Prostate gland (tissue), 2 donors: ENCODE data around the gene THEM4. TPM values are rescaled to one million over a fixed set of nuclear protein-coding genes. Genes with fewer than 3 reads are reported as not detected.

Experiments
- DNase-seq: peaks from one replicate; pipeline ENCODE4 v3.0.0-alpha.2; 2019; ENCODE audit warnings: low spot score
- H3K27ac ChIP-seq, 2 donors: fragments of 200-600 bp; sonication (generic); 2 replicates each; pipeline ENCODE4 v1.5.1; 2017 to 2019
- H3K27me3 ChIP-seq: fragments of 200-600 bp; sonication (generic); replicated peaks from 2 replicates; pipeline ENCODE4 v1.5.1; 2019; ENCODE audit not compliant: insufficient read depth
- H3K36me3 ChIP-seq, 2 donors: fragments of 200-600 bp; sonication (generic); 1 replicate in 1 of 2; 2 replicates in 1 of 2; pipeline versions ENCODE4 v1.5.1 to v1.8.1; 2017 to 2019
- H3K4me1 ChIP-seq: fragments of 200-600 bp; sonication (generic); replicated peaks from 2 replicates; pipeline ENCODE4 v1.5.1; 2019
- H3K4me3 ChIP-seq, 2 donors: fragments of 200-600 bp; sonication (generic); 2 replicates each; pipeline ENCODE4 v1.5.1; 2017 to 2019
- H3K9me3 ChIP-seq: fragments of 200-600 bp; sonication (generic); 2 replicates; pipeline ENCODE4 v1.5.1; 2017
- CTCF ChIP-seq, 4 experiments: fragments of 200-600 bp in 2 of 4; fragments of 450-650 bp in 2 of 4; sonication (generic) in 2 of 4; IDR thresholded peaks; 1 replicate in 3 of 4; 2 replicates in 1 of 4; pipeline ENCODE4 v1.5.1; 2016 to 2019; ENCODE audit warnings: antibody characterized with exemption in 4 of 4, mild to moderate bottlenecking in 2 of 4, moderate library complexity in 2 of 4
- POLR2A ChIP-seq: fragments of 450-650 bp; IDR thresholded peaks from one replicate; pipeline ENCODE4 v1.6.1; 2016; ENCODE audit warnings: antibody characterized with exemption, mild to moderate bottlenecking
- POLR2AphosphoS5 ChIP-seq: sonication (generic); formaldehyde crosslinking; IDR thresholded peaks from one replicate; pipeline ENCODE4 v1.6.1; 2017; ENCODE audit warnings: antibody characterized with exemption
- WGBS: methylation state at CpG from one replicate; pipeline ENCODE4 v1.1.5; 2018; 5-methylcytosine and 5-hydroxymethylcytosine counted together
- intact Hi-C: fragments of 100-400 bp; cut with DNase I; formaldehyde crosslinking; loops from one replicate; pipeline ENCODE4 v1.14.2; 2022
- total RNA-seq, 2 donors: library from RNA; depleted of rRNA; stranded (reverse); fragments of >200 nt; gene quantifications; one replicate each; pipeline ENCODE4 v1.1.0, GENCODE V29; 2016

The THEM4 gene
- total RNA-seq, 2 donors from 2014 or later: 21.2 to 30.3 TPM

GRCh38 chr1:151841141-151841540, 68.2 kb downstream of the THEM4 start:
- Histone ChIP-seq H3K4me1 (peaks cover 15% of the 10 kb centered on the region), H3K27ac (peak overlapping the region in 1 of 2 donors; percentile 95), H3K36me3 (no peaks in the 10 kb centered on the region), H3K4me3 (no peak overlapping the region), H3K9me3 (no peaks in the 10 kb centered on the region), H3K27me3 (no peaks in the 10 kb centered on the region)
- TF ChIP-seq POLR2A (no peak), POLR2AphosphoS5 (no peak), CTCF (IDR thresholded peaks at IDR 0.05) (no peak)
- no peak for DNase-seq
- intact Hi-C loops: no loop called here
- WGBS: 94% methylated on average over 2 of the region's 2 CpGs

DNA sequence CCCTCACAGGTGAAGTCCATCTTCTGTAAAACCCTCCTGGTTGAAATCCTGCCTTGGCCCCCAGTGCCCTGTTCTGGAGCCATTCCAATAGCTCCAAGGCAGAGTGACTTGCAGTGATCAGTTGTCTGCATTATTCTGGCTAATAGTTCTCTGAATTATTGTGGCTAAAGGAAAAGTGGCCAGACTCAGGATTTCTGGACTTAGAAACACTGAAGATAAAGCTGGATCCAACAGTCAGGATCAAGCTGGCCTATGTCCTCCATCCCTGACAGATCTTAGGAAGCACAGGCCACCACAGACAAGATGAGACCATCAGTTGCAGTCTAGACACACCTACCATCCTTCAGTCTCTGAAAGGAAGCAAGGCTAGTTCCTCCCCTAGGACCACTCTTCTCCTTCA, 68.9 kb downstream of the THEM4 start:
- TF ChIP-seq POLR2AphosphoS5: no peak
- TF ChIP-seq CTCF (IDR thresholded peaks at IDR 0.05): no peak
- no peak for TF ChIP-seq POLR2A
- Histone ChIP-seq H3K4me3 (peak overlapping the region; percentile 39 to 47), H3K4me1 (peaks cover 19% of the 10 kb centered on the region), H3K36me3 (no peaks in the 10 kb centered on the region), H3K27ac (peak overlapping the region; percentile 93 to 95), H3K9me3 (no peaks in the 10 kb centered on the region), H3K27me3 (no peaks in the 10 kb centered on the region)
- intact Hi-C loops: no loop called here
- DNase-seq: no peak

DNA sequence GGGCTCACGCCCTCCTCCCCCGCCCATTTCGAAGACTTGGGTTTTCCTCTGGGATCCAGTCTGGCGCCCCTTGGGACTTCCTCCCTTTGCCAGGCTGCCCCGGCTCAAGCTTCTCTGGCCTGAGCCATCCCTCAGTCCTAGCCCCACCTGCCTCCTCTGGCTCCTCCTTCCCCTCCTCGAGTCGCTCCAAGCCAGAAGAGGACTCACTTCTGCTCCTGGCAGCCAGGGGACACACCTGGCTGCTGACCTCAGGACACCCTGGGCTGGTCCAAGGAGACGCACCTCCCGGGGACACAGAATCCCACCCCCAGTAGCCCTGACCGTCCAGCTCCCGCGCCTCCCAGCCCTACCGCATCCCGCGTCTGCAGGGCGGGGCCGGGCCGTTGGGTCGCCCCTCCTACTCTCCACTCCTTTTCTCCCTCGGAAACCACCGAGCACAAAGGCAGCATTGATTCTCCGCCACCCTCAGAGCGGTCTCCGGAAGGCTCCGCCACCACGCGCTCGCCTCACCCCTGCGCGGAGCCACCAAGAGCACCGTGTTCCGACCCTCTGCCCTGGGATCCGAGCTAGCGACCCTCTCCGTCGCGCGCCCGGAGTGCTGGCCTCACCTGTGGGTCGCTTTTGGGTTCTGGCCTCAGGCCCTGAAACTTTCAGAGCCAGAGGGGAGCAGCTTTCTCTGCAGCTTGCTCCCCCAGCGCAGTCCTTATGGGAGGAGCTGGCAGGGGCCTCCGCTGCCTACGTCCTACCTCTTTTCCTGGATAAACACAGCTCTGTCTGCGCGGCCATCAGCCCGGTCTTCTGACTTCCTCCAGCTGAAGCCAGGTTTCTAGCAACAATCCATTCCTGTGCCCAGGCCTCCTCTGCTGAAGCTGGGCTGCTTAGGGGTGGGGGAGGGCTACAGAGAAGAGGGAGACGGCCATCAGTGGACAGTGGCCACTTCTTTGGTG, 69.6 kb downstream of the THEM4 start, which contains the start of gene C2CD4D:
TSS of gene C2CD4D (minus strand) at position 364 of the 947 bp plus-strand sequence. CDS start 831 bp downstream, outside the sequence.
- H3K4me1 ChIP-seq: peaks cover 19% of the 10 kb centered on the region
- no peaks in the 10 kb centered on the region for H3K27me3 ChIP-seq
- peak; percentile 79 for DNase-seq
- TF ChIP-seq POLR2AphosphoS5: peak; percentile 89
- TF ChIP-seq POLR2A: peak; percentile 94
- TF ChIP-seq CTCF (IDR thresholded peaks at IDR 0.05): peak in 2 of 4 experiments; percentile 44 to 60
- WGBS: 7% methylated on average over 46 of the region's 47 CpGs
- peak within 1 kb of the TSS; percentile 93 to 95 for H3K27ac ChIP-seq
- intact Hi-C loops: no loop called here
- no peaks in the 10 kb centered on the region for H3K9me3 ChIP-seq
- peak within 1 kb of the TSS; percentile 39 to 47 for H3K4me3 ChIP-seq
- H3K36me3 ChIP-seq: no peaks in the 10 kb centered on the region

GRCh38 chr1:151839082-151839412, 70.3 kb downstream of the THEM4 start:
- Histone ChIP-seq H3K4me3 (peak overlapping the region; percentile 39 to 47), H3K36me3 (no peaks in the 10 kb centered on the region), H3K27me3 (no peaks in the 10 kb centered on the region), H3K4me1 (peaks cover 19% of the 10 kb centered on the region), H3K9me3 (no peaks in the 10 kb centered on the region), H3K27ac (peak overlapping the region; percentile 93 to 95)
- intact Hi-C loops: no loop called here
- WGBS: 58% methylated on average over 16 of the region's 16 CpGs
- TF ChIP-seq POLR2A (no peak), POLR2AphosphoS5 (no peak), CTCF (IDR thresholded peaks at IDR 0.05) (no peak)
- DNase-seq: no peak
